ENCODE results near the gene NUP210.

DNA sequence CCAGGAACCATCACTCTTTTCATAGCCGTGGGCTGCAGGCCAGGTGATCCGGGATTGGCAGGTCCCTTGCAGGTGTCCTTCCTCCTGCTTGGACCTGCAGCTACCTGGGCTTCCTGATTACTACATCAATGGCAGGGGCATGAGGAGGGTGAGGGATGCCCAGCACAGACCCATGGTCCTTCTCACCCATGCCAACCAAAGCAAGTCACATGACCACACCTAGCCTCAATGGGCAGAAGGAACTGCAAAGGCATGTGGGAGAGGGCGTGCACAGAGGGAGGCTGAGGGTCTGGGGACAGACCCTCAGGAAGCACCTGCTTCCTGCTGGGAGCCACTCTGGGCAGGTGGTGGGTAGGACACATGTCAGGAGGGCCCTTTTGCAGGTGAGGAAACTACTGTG, 105.2 kb downstream of the NUP210 start:
- TF ChIP-seq POLR2AphosphoS5 (IDR thresholded peaks at IDR 0.05; ENCODE audit: low read depth, low read length) (no peak), POLR2A (IDR thresholded peaks at IDR 0.05; ENCODE audit: low read depth, low read length) (no peak; the same call in 1 of the 2 replicates), TAF1 (IDR thresholded peaks at IDR 0.05; ENCODE audit: borderline replicate concordance, low read depth, low read length) (no peak)

All from GM12892 (cell line).